A549 (cell line): Measurements from ENCODE around the gene LCN9. TPM values are rescaled to one million over a fixed set of nuclear protein-coding genes. Genes with fewer than 3 reads are reported as not detected.

Source experiments
- ATAC-seq, 2 experiments: fragments of 200-7000 bp in 1 of 2; fragments of >200 bp in 1 of 2; cut with Nextera tagmentation in 1 of 2; cut with Tn5 transposase in 1 of 2; 3 replicates each; pipeline versions ENCODE4 v1.8.0 to v1.9.1; 2018 to 2020; ENCODE audit warnings: mild to moderate bottlenecking in 1 of 2, moderate library complexity in 1 of 2
- CTCF ChIA-PET: fragments of 300-600 bp; sonication (Branson Sonifier 250); formaldehyde crosslinking; extraction: SDS; loops from one replicate; lab custom pipeline; 2021; ENCODE audit warnings: antibody characterized with exemption, inconsistent platforms; lab: Yijun Ruan, JAX
- POLR2A ChIA-PET: fragments of 350-600 bp; formaldehyde crosslinking; extraction: SDS; loops from one replicate; lab custom pipeline; 2021; ENCODE audit warnings: antibody characterized with exemption, inconsistent platforms; lab: Yijun Ruan, JAX
- DNase-seq, 2 experiments: peaks; one replicate each; pipeline versions ENCODE4 v3.0.0 to v3.0.0-alpha.2; 2011 to 2016; ENCODE audit warnings: low read depth in 1 of 2, low spot score in 1 of 2
- FAIRE-seq: peaks from 2 replicates; lab custom pipeline; 2011; peaks lifted over from hg19 to GRCh38; lab: Jason Lieb, UNC
- H3K27ac ChIP-seq, 2 experiments: fragments of >200 bp; sonication (Bioruptor Twin); formaldehyde crosslinking; 3 replicates each; pipeline ENCODE4 v1.5.1; 2016 to 2017
- H3K4me1 ChIP-seq: fragments of >200 bp; sonication (Bioruptor Twin); formaldehyde crosslinking; 3 replicates; pipeline ENCODE4 v1.6.1; 2016
- H3K4me2 ChIP-seq: fragments of >200 bp; sonication (Bioruptor Twin); formaldehyde crosslinking; 3 replicates; pipeline ENCODE4 v1.6.1; 2016
- H3K4me3 ChIP-seq: fragments of >200 bp; sonication (Bioruptor Twin); formaldehyde crosslinking; 3 replicates; pipeline ENCODE4 v1.5.1; 2016
- H3K9me3 ChIP-seq: fragments of >200 bp; sonication (Bioruptor Twin); formaldehyde crosslinking; 3 replicates; pipeline ENCODE4 v1.6.1; 2016
- CBX2 ChIP-seq: fragments of 200-600 bp; sonication (generic); IDR thresholded peaks from 2 replicates; pipeline ENCODE4 v1.6.1; 2016; ENCODE audit warnings: low read depth, mild to moderate bottlenecking, borderline replicate concordance
- CBX8 ChIP-seq: fragments of 200-600 bp; sonication (generic); IDR thresholded peaks from 2 replicates; pipeline ENCODE4 v1.6.1; 2016
- CHD2 ChIP-seq: fragments of 150-350 bp; IDR thresholded peaks from 2 replicates; pipeline ENCODE4 v1.6.1; 2014; ENCODE audit warnings: low read length; ENCODE audit not compliant: partially characterized antibody
- EHMT2 ChIP-seq: fragments of 200-600 bp; sonication (generic); IDR thresholded peaks from 2 replicates; pipeline ENCODE4 v1.6.1; 2016; ENCODE audit warnings: antibody characterized with exemption, low read depth, mild to moderate bottlenecking, moderate library complexity
- EP300 ChIP-seq, 2 experiments: fragments of >200 bp; sonication (Bioruptor Twin); formaldehyde crosslinking; IDR thresholded peaks; 2 replicates in 1 of 2; 3 replicates in 1 of 2; pipeline ENCODE4 v1.6.1; 2016 to 2017
- ESRRA ChIP-seq: fragments of 150-350 bp; IDR thresholded peaks from 2 replicates; pipeline ENCODE4 v1.6.1; 2014; ENCODE audit warnings: mild to moderate bottlenecking, low read length, borderline replicate concordance
- FOSB ChIP-seq: fragments of 250-450 bp; sonication (Bioruptor Pico); IDR thresholded peaks from 2 replicates; pipeline ENCODE4 v1.5.0; 2020; ENCODE audit warnings: mild to moderate bottlenecking, moderate library complexity
- FOXS1 ChIP-seq: fragments of 250-450 bp; sonication (Bioruptor Pico); IDR thresholded peaks from 2 replicates; pipeline ENCODE4 v1.5.0; 2020; ENCODE audit warnings: mild to moderate bottlenecking, moderate library complexity
- HOXB13 ChIP-seq: fragments of 250-450 bp; sonication (Bioruptor Pico); IDR thresholded peaks from 2 replicates; pipeline ENCODE4 v1.5.0; 2020; ENCODE audit warnings: low read depth, mild to moderate bottlenecking, moderate library complexity
- JUN ChIP-seq, 2 experiments: fragments of >200 bp; sonication (Bioruptor Twin); formaldehyde crosslinking; IDR thresholded peaks; 2 replicates in 1 of 2; 3 replicates in 1 of 2; pipeline ENCODE4 v1.6.1; 2016 to 2017
- JUNB ChIP-seq: fragments of >200 bp; sonication (Bioruptor Twin); formaldehyde crosslinking; IDR thresholded peaks from 2 replicates; pipeline ENCODE4 v1.6.1; 2016
- KDM1A ChIP-seq: fragments of 200-600 bp; sonication (generic); IDR thresholded peaks from 2 replicates; pipeline ENCODE4 v1.6.1; 2016; ENCODE audit warnings: low read depth, mild to moderate bottlenecking
- MAFK ChIP-seq: fragments of 450-650 bp; IDR thresholded peaks from 2 replicates; pipeline ENCODE4 v1.6.1; 2014; ENCODE audit not compliant: partially characterized antibody
- MAX ChIP-seq: IDR thresholded peaks from 2 replicates; pipeline ENCODE4 v1.6.1; 2012
- NFE2L2 ChIP-seq: fragments of 150-350 bp; conservative IDR thresholded peaks from 2 replicates; pipeline ENCODE4 v1.6.1; 2014; ENCODE audit warnings: low read length
- NR3C1 ChIP-seq: fragments of >200 bp; sonication (Bioruptor Twin); formaldehyde crosslinking; IDR thresholded peaks from 3 replicates; pipeline ENCODE4 v1.6.1; 2017
- PBX3 ChIP-seq: IDR thresholded peaks from 2 replicates; pipeline ENCODE4 v1.6.1; 2012
- PHF8 ChIP-seq: fragments of 200-600 bp; sonication (generic); IDR thresholded peaks from 2 replicates; pipeline ENCODE4 v1.6.1; 2016; ENCODE audit warnings: low read depth, mild to moderate bottlenecking, antibody characterized with exemption, moderate library complexity, borderline replicate concordance
- POLR2A ChIP-seq: IDR thresholded peaks from 2 replicates; pipeline ENCODE4 v1.6.1; 2012; ENCODE audit warnings: mild to moderate bottlenecking, low read length
- POLR2AphosphoS2 ChIP-seq: conservative IDR thresholded peaks from 2 replicates; pipeline ENCODE4 v1.6.1; 2012; ENCODE audit warnings: low read length, improper control_type of control experiment, inconsistent platforms
- RARB ChIP-seq: fragments of 250-450 bp; sonication (Bioruptor Pico); IDR thresholded peaks from 2 replicates; pipeline ENCODE4 v1.8.0; 2021; ENCODE audit warnings: mild to moderate bottlenecking, moderate library complexity
- TP53 ChIP-seq: fragments of 250-450 bp; sonication (Bioruptor Pico); IDR thresholded peaks from 2 replicates; pipeline ENCODE4 v1.5.0; 2021; ENCODE audit warnings: mild to moderate bottlenecking, moderate library complexity
- USF2 ChIP-seq: fragments of 450-650 bp; IDR thresholded peaks from 2 replicates; pipeline ENCODE4 v1.6.1; 2014; ENCODE audit warnings: antibody characterized with exemption
- ZFP36 ChIP-seq: fragments of 450-650 bp; IDR thresholded peaks from 2 replicates; pipeline ENCODE4 v1.6.1; 2014; ENCODE audit warnings: borderline replicate concordance; ENCODE audit not compliant: partially characterized antibody
- WGBS: methylation state at CpG from one replicate; pipeline ENCODE4 v1.1.6; 2017; ENCODE audit errors: missing lambda C conversion rate; 5-methylcytosine and 5-hydroxymethylcytosine counted together
- polyA plus RNA-seq, 4 experiments: library from polyadenylated mRNA; depleted of rRNA in 3 of 4; stranded (reverse); fragments of >200 nt; fragmentation: RNase III in 1 of 4; extraction: RNeasy Plus Mini Kit Qiagen cat#74134 plus additional on column Dnase treatment in 1 of 4; gene quantifications; 2 replicates in 3 of 4; 3 replicates in 1 of 4; pipeline ENCODE4 v1.2.3, GENCODE V29; 2011 to 2017
- TF ChIP-seq, protein P1 (sequence below): fragments of 250-450 bp; sonication (Bioruptor Pico); IDR thresholded peaks from 2 replicates; pipeline ENCODE4 v1.5.0; 2021; ENCODE audit warnings: mild to moderate bottlenecking, moderate library complexity, borderline replicate concordance
- TF ChIP-seq, protein P2 (sequence below): fragments of 250-450 bp; sonication (Bioruptor Pico); IDR thresholded peaks from 2 replicates; pipeline ENCODE4 v1.5.0; 2020; ENCODE audit warnings: low read depth, mild to moderate bottlenecking, moderate library complexity
- TF ChIP-seq, protein P3 (sequence below): IDR thresholded peaks from 2 replicates; pipeline ENCODE4 v1.6.1; 2012; ENCODE audit warnings: low read depth, borderline replicate concordance

LCN9 gene
- polyA plus RNA-seq, 2 of the 4 experiments (the other 2 are of a cell fraction): not detected

DNA sequence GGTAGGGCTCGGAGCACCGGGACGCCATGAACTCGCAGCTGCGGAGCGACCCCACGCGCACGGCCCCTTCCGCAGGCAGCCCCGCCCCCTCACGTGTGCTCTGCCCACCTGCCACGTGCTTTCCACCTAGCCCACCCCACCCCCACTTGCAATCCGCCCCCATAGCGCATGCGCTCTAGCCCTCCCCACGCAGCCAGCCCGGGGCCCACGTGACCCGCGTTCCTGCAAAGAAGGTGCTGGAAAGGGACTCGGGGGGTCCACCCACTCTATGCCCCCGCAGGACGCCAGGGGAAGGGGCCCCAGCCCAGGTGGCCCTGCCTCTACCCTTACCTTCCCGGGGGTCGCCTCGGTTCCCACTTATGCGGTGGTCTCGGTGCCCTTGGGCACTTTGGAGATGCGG lies 36.3 kb downstream of the LCN9 start, which contains the start of gene SOHLH1:
SOHLH1 (minus strand) TSS at position 42 of the 400 bp plus-strand sequence; CDS start at position 28, 14 bp downstream.
- no peaks in the 10 kb centered on the region for H3K9me3 ChIP-seq
- FAIRE-seq (no peak), DNase-seq (no peak), ATAC-seq (no peak)
- H3K4me2 ChIP-seq: 0 out of 3 replicates have a peak within 1 kb of the TSS, but pooled peaks have one; percentile 7
- ChIA-PET POLR2A (no interaction called here), CTCF (no interaction called here)
- H3K4me3 ChIP-seq: no peak within 1 kb of the TSS
- H3K4me1 ChIP-seq: peaks cover 9% of the 10 kb centered on the region; the same call in 2 of the 3 replicates
- no peak for TF ChIP-seq EHMT2
- no peak for TF ChIP-seq PHF8
- TF ChIP-seq TP53 (CRISPR knock-in tag): no peak
- TF ChIP-seq USF2: no peak
- no peak for TF ChIP-seq CBX8
- TF ChIP-seq POLR2AphosphoS2: no peak
- TF ChIP-seq MAFK: no peak
- TF ChIP-seq CHD2: no peak
- TF ChIP-seq HOXB13: no peak
- TF ChIP-seq, all 56 proteins: peak for 0
- WGBS: 74% methylated on average over 7 of the region's 30 CpGs
- H3K27ac ChIP-seq: no peak within 1 kb of the TSS

GRCh38 chr9:135700525-135700924 lies 37.4 kb downstream of the LCN9 start:
- no peak for TF ChIP-seq ESRRA
- TF ChIP-seq RARB (CRISPR knock-in tag): no peak
- TF ChIP-seq, protein P1, sequence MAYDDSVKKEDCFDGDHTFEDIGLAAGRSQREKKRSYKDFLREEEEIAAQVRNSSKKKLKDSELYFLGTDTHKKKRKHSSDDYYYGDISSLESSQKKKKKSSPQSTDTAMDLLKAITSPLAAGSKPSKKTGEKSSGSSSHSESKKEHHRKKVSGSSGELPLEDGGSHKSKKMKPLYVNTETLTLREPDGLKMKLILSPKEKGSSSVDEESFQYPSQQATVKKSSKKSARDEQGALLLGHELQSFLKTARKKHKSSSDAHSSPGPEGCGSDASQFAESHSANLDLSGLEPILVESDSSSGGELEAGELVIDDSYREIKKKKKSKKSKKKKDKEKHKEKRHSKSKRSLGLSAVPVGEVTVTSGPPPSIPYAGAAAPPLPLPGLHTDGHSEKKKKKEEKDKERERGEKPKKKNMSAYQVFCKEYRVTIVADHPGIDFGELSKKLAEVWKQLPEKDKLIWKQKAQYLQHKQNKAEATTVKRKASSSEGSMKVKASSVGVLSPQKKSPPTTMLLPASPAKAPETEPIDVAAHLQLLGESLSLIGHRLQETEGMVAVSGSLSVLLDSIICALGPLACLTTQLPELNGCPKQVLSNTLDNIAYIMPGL: no peak
- TF ChIP-seq NFE2L2: no peak
- TF ChIP-seq FOSB: no peak
- no peak for TF ChIP-seq POLR2A
- no peak for TF ChIP-seq JUNB
- no peak for TF ChIP-seq KDM1A
- no peak for TF ChIP-seq FOXS1 (CRISPR knock-in tag)
- no peak for TF ChIP-seq PBX3
- no peak for TF ChIP-seq EP300 (IDR thresholded peaks at IDR 0.05)
- no peak for TF ChIP-seq NR3C1
- no peak for TF ChIP-seq CBX2
- TF ChIP-seq ZFP36: no peak
- no peak for TF ChIP-seq EHMT2
- TF ChIP-seq JUN (IDR thresholded peaks at IDR 0.05): no peak
- TF ChIP-seq, protein P2, sequence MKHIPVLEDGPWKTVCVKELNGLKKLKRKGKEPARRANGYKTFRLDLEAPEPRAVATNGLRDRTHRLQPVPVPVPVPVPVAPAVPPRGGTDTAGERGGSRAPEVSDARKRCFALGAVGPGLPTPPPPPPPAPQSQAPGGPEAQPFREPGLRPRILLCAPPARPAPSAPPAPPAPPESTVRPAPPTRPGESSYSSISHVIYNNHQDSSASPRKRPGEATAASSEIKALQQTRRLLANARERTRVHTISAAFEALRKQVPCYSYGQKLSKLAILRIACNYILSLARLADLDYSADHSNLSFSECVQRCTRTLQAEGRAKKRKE (CRISPR knock-in tag): no peak
- no peak for TF ChIP-seq MAX
- TF ChIP-seq PHF8: no peak
- TF ChIP-seq, protein P3, sequence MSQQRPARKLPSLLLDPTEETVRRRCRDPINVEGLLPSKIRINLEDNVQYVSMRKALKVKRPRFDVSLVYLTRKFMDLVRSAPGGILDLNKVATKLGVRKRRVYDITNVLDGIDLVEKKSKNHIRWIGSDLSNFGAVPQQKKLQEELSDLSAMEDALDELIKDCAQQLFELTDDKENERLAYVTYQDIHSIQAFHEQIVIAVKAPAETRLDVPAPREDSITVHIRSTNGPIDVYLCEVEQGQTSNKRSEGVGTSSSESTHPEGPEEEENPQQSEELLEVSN: no peak
- TF ChIP-seq, all 56 proteins: peak for 0
- 21% methylated on average over 15 of the region's 15 CpGs for WGBS
- ChIA-PET CTCF (interaction anchor here (1.0 kb wide), 2 partner anchors 19 to 77 kb away, joined by 3 read pairs; no protein-coding TSS in a partner anchor), POLR2A (no interaction called here)
- FAIRE-seq: no peak
- Histone ChIP-seq H3K27ac (no peak overlapping the region), H3K4me2 (0 out of 3 replicates have a peak overlapping the region, but pooled peaks have one; percentile 7), H3K9me3 (no peaks in the 10 kb centered on the region), H3K4me3 (no peak overlapping the region), H3K4me1 (peaks cover 9% of the 10 kb centered on the region; the same call in 2 of the 3 replicates)
- no peak for DNase-seq
- peak in 1 of 2 experiments; percentile 5; a peak in 1 of 6 replicates for ATAC-seq
